ENCODE data around the gene RIOK3.

The RIOK3 gene

DNA sequence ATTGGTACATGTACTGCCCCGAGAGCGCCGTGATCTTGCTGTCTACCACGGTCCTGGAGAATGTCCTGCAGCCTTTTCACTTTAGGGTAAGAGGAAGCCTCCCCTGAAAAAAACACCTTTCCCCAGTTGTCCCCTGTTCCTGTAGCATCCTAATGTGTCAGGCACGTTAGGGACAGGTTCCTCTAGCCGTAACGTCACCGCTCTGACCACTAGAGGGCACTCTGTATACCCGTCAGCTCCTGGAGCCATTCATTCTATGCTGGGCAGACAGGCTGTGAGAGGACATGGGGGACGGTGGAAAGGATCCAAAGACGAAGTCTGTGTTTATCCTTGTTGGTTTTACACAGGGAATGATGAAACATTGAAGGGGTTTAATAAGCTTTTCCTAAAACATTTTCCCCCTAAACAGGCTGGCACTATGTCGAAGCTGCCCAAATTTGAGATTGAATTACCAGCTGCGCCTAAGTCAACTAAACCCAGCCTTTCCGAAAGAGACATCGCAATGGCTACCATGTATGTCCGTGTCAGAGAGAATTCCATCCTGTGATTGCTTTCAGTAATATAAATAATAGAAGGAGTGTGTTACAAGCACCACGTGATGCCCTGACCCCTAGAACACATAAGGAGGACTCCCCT lies 62.9 kb downstream of the RIOK3 start:
- TF ChIP-seq, protein P1, sequence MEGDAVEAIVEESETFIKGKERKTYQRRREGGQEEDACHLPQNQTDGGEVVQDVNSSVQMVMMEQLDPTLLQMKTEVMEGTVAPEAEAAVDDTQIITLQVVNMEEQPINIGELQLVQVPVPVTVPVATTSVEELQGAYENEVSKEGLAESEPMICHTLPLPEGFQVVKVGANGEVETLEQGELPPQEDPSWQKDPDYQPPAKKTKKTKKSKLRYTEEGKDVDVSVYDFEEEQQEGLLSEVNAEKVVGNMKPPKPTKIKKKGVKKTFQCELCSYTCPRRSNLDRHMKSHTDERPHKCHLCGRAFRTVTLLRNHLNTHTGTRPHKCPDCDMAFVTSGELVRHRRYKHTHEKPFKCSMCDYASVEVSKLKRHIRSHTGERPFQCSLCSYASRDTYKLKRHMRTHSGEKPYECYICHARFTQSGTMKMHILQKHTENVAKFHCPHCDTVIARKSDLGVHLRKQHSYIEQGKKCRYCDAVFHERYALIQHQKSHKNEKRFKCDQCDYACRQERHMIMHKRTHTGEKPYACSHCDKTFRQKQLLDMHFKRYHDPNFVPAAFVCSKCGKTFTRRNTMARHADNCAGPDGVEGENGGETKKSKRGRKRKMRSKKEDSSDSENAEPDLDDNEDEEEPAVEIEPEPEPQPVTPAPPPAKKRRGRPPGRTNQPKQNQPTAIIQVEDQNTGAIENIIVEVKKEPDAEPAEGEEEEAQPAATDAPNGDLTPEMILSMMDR (IDR thresholded peaks at IDR 0.05; ENCODE audit: low read depth, low read length, missing control alignments): peak; percentile 96
- no peak overlapping the region for H3K4me3 ChIP-seq (replicated peaks; ENCODE audit: low read depth, low read length)
- peak; percentile 67 for DNase-seq (ENCODE audit: extremely low read depth, low read depth)

DNA sequence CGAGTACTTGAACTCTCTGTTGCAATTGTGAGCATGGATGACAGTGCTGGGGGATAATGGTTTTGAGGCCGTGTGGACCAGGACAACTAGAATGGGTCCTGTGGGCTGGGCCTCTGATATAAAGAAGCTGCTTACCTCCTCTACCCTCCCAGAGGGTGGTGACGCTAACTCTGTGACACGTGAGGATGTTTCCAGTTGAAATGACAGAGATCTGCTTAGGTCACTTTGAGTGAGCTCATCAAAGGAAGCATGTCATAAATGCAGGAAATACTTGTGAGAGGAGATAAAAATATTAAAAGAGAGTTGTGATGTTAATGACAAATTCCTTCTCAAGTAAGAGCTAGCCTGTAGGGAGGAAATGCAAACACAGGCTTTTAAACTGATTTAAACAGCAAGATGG lies 66.6 kb downstream of the RIOK3 start:
- TF ChIP-seq, protein P1 (IDR thresholded peaks at IDR 0.05; ENCODE audit: low read depth, low read length, missing control alignments): no peak
- no peak for DNase-seq (ENCODE audit: extremely low read depth, low read depth)
- H3K4me3 ChIP-seq (replicated peaks; ENCODE audit: low read depth, low read length): no peak overlapping the region

DNA sequence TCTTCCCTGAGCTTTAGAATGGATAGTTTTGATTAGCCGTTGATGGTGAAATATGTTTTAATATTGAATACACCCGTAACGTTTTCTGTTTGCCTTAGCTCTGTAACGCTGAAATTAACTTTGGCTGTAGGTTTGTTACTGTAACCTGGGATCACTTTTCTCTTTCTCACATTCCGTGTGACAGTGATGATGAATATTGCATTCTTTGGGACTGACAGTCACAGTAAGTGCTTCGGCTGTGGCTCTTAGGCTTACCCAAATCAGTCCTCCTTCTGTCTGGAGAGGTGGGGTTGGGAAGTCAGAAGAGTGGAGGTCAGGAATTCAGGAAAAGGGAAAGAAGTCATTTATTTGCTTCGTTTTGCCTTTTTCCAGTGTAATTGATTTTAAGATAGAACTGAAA lies 68.2 kb downstream of the RIOK3 start:
- TF ChIP-seq, protein P1 (IDR thresholded peaks at IDR 0.05; ENCODE audit: low read depth, low read length, missing control alignments): no peak
- no peak for DNase-seq (ENCODE audit: extremely low read depth, low read depth)
- no peak overlapping the region for H3K4me3 ChIP-seq (replicated peaks; ENCODE audit: low read depth, low read length)

DNA sequence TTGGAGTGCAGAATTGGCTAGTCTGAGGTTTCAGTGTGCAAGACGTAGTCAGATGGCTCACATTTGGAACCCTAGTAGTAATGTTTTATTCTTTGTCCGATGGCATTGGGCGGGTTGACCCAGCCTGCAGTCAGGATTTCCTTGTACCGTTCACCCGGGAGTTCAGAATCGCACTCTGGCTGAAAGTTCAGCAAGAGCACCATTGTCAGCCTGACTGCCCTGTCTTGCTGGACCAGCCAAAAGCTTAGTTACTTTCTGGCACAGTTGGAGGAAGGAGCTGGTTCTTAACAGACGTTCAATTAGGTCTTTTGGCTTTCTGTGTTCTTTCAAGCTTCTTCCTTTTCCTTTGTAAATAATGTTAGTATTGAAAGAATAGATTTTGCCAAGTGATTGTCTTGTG lies 68.8 kb downstream of the RIOK3 start:
- no peak for DNase-seq (ENCODE audit: extremely low read depth, low read depth)
- no peak overlapping the region for H3K4me3 ChIP-seq (replicated peaks; ENCODE audit: low read depth, low read length)

DNA sequence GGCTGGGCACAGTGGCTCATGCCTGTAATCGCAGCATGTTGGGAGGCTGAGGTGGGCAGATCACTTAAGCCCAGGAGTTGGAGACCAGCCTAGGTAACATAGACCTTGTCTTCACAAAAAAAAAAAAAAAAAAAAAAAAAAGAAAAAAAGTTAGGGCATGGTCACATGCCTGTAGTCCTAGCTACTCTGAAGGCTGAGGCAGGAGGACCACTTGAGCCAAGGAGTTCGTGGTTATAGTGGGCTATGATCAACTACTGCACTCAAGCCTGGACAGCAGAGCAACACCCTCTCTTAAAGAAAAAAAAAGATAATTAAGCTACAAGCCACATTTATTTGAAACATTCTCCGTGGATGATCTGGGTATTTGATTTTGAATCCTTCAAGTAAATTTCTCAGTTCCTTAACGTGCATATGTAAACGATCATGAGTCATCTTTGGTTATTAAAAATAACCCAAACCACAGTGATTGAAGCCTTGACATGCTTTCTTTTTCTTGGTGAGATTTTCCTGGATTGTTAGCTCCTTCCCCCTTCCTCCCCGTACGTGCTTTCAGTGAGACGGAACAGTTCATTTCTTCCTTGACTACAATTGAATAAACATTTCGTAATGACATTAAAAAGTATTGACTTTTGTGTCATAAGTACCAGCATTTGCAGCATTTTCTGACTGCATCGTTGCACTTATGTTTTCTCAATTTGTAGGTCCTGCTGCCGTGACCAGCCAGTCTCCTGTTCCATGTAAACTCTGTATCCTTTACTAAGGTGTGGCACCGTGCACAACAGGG lies 70.5 kb downstream of the RIOK3 start:
- H3K4me3 ChIP-seq (replicated peaks; ENCODE audit: low read depth, low read length): no peak overlapping the region
- DNase-seq (ENCODE audit: extremely low read depth, low read depth): no peak
- TF ChIP-seq, protein P1 (IDR thresholded peaks at IDR 0.05; ENCODE audit: low read depth, low read length, missing control alignments): no peak

More for the DNA sequence above, 68.8 kb downstream of the RIOK3 start:
- TF ChIP-seq, protein P1 (IDR thresholded peaks at IDR 0.05; ENCODE audit: low read depth, low read length, missing control alignments): no peak

DNA sequence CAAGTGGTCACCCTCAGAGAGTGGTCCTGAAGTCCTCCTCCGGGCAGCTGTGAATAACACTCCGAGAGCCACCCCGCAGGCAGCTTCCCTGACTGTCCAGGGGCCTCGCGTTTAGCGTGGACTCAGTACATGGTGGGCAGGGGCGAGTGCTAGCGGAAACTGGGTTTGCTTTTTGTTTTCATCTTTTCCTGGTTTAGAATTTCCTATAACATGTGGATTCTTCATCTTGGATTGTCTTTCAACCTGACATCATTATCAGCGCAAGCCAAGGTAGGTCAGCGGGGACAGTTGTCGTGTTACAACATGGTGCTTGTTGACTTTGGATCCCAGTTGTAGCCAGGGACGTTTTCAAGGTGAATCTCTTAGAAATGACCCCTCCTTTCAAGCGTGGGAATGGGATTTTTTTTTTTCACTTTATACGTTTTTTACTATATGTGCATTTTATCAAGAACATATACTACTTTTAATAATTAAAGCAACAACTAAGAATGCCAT lies 71.2 kb downstream of the RIOK3 start:
- TF ChIP-seq, protein P1 (IDR thresholded peaks at IDR 0.05; ENCODE audit: low read depth, low read length, missing control alignments): no peak
- no peak overlapping the region for H3K4me3 ChIP-seq (replicated peaks; ENCODE audit: low read depth, low read length)

More for the DNA sequence above, 71.2 kb downstream of the RIOK3 start:
- no peak for DNase-seq (ENCODE audit: extremely low read depth, low read depth)

All from HFF-Myc (cell line).